Hepatocyte (in vitro differentiated cells): Measurements from ENCODE around the gene GJB5.

ENCODE experiments used
- CTCF ChIP-seq: fragments of 200-600 bp; sonication (generic); IDR thresholded peaks from 2 replicates; pipeline ENCODE4 v1.5.1; 2016; ENCODE audit warnings: antibody characterized with exemption, mild to moderate bottlenecking; ENCODE audit not compliant: poor library complexity
- EZH2 ChIP-seq: fragments of 200-600 bp; sonication (generic); IDR thresholded peaks from 2 replicates; pipeline ENCODE4 v1.6.1; 2016; ENCODE audit warnings: antibody characterized with exemption, mild to moderate bottlenecking, borderline replicate concordance

GRCh38 chr1:34794001-34794789, 39.3 kb downstream of the GJB5 start:
- TF ChIP-seq CTCF (no peak), EZH2 (no peak)
